Measurements from ENCODE around the gene LPCAT3.

DNA sequence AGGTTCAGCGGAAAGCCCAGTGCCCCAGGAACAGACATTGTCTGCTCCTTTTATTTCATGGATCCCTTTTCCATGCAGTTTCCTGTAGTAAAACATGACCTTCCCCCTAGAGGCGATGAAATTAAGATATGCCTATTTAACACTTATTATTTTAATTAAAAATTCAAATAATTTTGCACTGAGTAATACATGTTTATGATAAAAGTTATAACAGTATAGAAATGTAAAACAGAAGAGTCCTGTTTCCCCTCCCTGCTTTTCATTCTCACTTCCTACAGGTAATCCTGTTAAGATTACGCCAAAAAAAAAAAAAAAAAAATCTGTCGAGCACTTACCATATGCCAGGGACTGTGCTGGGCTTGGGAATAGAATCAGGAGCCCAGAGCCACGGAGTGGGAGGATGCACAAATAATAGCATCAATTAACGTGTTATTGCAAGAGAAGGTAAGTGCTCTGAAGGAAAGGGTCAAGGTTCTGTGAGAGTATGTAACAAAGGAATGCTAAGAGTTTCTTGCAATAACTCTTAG lies 830 bp upstream of the LPCAT3 start:
- TF ChIP-seq, protein P1, sequence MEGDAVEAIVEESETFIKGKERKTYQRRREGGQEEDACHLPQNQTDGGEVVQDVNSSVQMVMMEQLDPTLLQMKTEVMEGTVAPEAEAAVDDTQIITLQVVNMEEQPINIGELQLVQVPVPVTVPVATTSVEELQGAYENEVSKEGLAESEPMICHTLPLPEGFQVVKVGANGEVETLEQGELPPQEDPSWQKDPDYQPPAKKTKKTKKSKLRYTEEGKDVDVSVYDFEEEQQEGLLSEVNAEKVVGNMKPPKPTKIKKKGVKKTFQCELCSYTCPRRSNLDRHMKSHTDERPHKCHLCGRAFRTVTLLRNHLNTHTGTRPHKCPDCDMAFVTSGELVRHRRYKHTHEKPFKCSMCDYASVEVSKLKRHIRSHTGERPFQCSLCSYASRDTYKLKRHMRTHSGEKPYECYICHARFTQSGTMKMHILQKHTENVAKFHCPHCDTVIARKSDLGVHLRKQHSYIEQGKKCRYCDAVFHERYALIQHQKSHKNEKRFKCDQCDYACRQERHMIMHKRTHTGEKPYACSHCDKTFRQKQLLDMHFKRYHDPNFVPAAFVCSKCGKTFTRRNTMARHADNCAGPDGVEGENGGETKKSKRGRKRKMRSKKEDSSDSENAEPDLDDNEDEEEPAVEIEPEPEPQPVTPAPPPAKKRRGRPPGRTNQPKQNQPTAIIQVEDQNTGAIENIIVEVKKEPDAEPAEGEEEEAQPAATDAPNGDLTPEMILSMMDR (tag by site-specific recombination; IDR thresholded peaks at IDR 0.05) = no peak
- TF ChIP-seq ZNF48 (tag by site-specific recombination; IDR thresholded peaks at IDR 0.05) = no peak
- TF ChIP-seq FEZF1 (tag by site-specific recombination; IDR thresholded peaks at IDR 0.05) = no peak
- TF ChIP-seq ZSCAN4 (tag by site-specific recombination; IDR thresholded peaks at IDR 0.05) = no peak
- TF ChIP-seq, protein P2, sequence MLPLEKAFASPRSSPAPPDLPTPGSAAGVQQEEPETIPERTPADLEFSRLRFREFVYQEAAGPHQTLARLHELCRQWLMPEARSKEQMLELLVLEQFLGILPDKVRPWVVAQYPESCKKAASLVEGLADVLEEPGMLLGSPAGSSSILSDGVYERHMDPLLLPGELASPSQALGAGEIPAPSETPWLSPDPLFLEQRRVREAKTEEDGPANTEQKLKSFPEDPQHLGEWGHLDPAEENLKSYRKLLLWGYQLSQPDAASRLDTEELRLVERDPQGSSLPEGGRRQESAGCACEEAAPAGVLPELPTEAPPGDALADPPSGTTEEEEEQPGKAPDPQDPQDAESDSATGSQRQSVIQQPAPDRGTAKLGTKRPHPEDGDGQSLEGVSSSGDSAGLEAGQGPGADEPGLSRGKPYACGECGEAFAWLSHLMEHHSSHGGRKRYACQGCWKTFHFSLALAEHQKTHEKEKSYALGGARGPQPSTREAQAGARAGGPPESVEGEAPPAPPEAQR (tag by site-specific recombination; IDR thresholded peaks at IDR 0.05) = no peak
- no peak; the same call in 1 of the 2 replicates for TF ChIP-seq EGR2 (tag by site-specific recombination; IDR thresholded peaks at IDR 0.05; ENCODE audit: low read depth)
- TF ChIP-seq ZNF112 (tag by site-specific recombination; IDR thresholded peaks at IDR 0.05) = no peak
- TF ChIP-seq ZBTB17 (tag by site-specific recombination; IDR thresholded peaks at IDR 0.05) = peak; percentile 89

Measured in HEK293 (cell line).